Ishikawa (cell line): ENCODE measurements around the gene CDCA3.

ENCODE experiments used
- EGR1 ChIP-seq: IDR thresholded peaks from 2 replicates; pipeline ENCODE4 v1.6.1; 2012
- EP300 ChIP-seq: IDR thresholded peaks from 2 replicates; pipeline ENCODE4 v1.6.1; 2012; ENCODE audit warnings: borderline replicate concordance
- MAX ChIP-seq: IDR thresholded peaks from 2 replicates; pipeline ENCODE4 v1.6.1; 2012
- RAD21 ChIP-seq: IDR thresholded peaks from 2 replicates; pipeline ENCODE4 v1.6.1; 2012; ENCODE audit warnings: low read depth
- REST ChIP-seq: IDR thresholded peaks from 2 replicates; pipeline ENCODE4 v1.6.1; 2012; ENCODE audit warnings: low read depth, mild to moderate bottlenecking
- TAF1 ChIP-seq: IDR thresholded peaks from 2 replicates; pipeline ENCODE4 v1.6.1; 2012; ENCODE audit warnings: low read depth, mild to moderate bottlenecking
- USF1 ChIP-seq: IDR thresholded peaks from 2 replicates; pipeline ENCODE4 v1.6.1; 2012

- TF ChIP-seq EP300 = no peak
- no peak for TF ChIP-seq REST
- no peak for TF ChIP-seq USF1
- TF ChIP-seq EGR1 = no peak
- no peak for TF ChIP-seq MAX
- TF ChIP-seq RAD21 = no peak
- no peak for TF ChIP-seq TAF1
Observed at GRCh38 chr12:6883683-6884082, 32.6 kb upstream of the CDCA3 start.
